HG03159 (cell line): ENCODE measurements around the gene OR1J2.
"Not testable (repeated sequence)": the region's sequence is repeated elsewhere in the genome, so short reads cannot be mapped to it uniquely, and the experiment has no call there.

Source experiments
- ATAC-seq: cut with Tn5 transposase; IDR thresholded peaks from one replicate; pipeline ENCODE4 v1.9.1; 2021; ENCODE audit warnings: mild to moderate bottlenecking, moderate library complexity; ENCODE audit not compliant: unreplicated experiment

Gene OR1J2, protein sequence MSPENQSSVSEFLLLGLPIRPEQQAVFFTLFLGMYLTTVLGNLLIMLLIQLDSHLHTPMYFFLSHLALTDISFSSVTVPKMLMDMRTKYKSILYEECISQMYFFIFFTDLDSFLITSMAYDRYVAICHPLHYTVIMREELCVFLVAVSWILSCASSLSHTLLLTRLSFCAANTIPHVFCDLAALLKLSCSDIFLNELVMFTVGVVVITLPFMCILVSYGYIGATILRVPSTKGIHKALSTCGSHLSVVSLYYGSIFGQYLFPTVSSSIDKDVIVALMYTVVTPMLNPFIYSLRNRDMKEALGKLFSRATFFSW

DNA sequence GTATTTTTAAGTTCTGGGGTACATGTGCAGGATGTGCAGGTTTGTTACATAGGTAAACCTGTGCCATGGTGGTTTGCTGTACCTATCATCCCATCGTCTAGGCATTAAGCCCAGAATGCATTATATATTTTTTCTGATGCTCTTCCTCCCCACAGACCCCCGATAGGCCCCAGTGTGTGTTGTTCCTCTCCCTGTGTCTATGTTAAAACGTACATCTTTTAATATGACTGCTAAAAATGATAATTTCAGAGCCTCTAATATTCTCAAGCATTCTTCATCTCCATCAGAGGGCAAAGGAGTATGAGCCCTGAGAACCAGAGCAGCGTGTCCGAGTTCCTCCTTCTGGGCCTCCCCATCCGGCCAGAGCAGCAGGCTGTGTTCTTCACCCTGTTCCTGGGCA lies at the start of gene OR1J2:
OR1J2 (plus strand) TSS at position 301 of the 400 bp plus-strand sequence; CDS start at position 301, 0 bp downstream.
- no peak for ATAC-seq

DNA sequence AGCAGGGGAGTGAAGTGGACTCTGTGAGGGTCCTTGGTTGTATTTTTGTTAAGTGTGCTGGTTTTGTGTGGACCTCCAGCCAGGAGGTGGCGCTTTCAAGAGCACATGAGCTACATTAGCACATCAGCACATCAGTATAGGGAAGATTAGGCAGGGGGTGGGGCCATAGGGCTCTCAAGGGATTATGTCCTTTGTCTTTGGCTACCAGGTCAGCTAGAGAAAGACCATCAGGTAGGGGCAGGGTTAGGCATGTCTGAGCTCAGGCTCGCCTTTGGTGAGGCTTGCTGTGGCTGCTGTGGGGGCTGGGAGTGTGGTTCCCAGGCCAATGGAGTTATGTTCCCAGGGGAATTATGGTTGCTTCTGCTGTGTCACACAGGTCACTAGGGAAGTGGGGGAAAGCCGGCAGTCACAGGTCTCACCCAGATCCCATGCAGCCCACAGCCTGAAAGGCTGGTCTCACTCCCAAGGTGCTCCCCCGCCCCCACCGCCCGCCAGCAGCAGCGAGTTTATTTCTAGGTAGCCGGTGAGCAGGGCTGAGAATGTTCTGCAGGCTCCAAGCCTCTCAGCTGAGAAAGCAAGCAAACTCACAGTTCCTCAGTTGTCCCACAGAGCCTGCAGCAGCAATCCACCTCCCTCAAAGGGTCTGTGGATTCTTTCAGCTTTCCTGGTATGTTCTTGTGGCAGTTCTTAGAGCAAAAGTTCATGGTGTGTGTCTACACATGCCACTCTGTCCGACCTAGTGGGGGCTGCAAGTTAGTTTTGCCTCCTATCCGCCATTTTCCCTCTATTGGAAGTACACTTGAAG lies 46.6 kb upstream of the OR1J2 start:
- no peak for ATAC-seq

DNA sequence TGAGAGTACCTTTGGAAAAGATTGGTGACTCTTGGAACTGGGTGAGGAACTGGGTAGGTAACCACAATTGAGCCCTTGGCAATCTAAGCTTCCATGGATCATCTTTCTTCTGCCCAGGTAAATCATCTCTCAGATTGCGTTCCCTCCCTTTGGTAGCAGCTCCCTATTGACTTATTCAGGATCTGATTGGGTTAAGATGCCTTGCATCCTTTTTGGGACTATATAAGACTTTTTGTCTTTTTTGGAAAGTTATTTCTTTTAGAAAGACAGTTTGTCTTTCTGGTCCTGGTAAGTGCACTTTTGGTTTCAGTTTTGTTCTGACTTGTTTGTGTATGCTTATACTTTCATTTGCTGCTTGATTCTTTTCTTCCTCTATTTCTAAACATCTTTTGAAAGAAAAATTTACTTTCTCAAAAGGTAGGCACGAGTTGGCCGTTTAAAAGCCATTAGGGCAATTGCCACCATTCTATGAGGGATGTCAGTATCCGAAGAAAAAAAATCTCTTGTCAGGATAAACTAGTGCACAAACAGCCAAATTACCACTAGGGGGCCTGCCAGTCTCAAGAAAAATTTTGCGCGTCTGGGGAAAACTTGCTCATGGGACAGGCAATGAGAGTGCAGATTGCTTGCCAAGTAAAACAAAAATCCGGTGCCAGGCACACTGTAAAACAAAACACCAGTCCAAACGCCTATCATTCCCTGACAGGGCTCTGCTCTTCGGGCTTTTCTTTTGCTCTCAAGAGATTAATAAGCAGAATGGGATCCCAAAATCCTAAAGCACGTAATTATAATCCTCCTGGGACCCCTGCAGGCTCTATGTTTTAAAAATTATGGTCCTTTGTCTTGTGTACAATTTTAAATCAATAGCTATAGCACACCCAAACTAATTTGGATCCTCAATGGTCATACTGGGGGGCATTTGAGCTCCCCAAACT lies 45.7 kb upstream of the OR1J2 start:
- ATAC-seq: peak; percentile 82

DNA sequence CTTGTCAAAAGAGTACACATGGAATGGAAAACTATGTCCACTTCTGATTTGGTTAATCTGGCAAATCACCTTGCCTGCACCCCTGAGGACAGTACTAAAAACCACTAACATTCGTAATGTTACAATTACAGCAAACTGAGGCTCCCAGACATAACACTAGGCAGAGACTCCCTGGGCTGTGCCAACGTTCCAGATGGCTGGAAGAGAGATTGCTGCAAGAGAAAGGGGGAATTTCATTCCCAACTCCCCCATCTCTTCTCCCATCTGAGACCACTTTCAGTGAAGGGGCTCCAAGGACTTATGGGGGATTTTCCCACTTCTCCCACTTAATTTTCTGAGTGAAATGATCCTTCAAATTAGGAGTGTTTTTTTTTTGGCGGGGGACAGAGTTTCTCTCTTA lies 44.1 kb upstream of the OR1J2 start:
- ATAC-seq: no peak

DNA sequence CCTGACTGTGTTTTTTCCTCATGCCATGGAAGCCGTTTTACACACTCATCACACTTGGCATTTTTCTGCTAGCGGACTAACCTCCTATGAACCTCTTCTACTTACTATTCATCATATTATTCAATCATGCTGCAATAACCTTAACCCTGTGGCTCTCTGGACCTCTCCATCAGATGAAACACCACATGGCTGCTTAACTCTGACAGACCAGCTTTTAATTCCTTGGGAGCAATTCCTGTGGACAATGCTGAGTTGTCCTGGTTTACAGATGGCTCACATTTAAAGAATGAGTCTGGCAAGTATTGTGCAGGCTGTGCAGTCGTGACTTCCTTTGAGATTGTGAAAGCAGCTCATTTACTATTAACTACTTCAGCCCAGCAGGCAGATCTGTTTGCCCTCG lies 41.9 kb upstream of the OR1J2 start:
- no peak for ATAC-seq

DNA sequence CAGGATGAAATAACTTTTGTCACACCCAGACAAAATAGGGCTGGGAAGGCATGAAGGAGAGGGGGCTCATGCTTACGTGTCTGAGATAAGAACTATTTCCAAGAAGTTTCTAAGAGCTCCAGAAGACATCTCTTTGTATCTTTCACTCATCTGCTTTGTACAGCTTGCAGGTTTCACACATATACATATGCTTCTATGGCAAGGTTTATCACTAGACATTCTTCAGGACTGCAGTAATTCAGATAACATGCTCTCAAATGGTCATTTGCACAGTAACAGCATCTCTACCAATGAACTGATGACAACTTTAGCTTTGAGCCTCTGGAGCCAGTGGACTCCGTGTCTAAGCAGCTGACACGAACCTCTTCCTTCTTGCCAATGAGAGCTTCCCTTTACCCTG lies 36.0 kb upstream of the OR1J2 start:
- ATAC-seq: no peak

DNA sequence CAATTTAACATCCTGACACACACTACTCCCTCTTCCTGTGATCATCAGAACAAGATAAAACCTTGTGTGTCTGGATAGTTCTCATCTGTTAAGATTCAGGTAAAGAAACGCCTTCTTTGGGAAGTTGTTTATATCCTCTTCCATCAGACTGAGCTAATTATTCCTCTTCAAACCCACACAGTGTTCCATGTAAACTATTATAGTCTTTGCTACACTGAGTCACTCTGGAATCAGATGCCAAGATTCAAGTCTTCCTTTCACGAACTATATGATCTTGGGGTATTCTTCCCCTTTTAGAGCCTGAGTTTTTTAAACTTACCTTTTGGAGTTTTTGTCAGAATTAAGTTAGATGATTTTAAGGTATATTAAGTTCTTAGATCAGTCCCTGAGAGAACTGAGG lies 34.9 kb upstream of the OR1J2 start:
- ATAC-seq: no peak

DNA sequence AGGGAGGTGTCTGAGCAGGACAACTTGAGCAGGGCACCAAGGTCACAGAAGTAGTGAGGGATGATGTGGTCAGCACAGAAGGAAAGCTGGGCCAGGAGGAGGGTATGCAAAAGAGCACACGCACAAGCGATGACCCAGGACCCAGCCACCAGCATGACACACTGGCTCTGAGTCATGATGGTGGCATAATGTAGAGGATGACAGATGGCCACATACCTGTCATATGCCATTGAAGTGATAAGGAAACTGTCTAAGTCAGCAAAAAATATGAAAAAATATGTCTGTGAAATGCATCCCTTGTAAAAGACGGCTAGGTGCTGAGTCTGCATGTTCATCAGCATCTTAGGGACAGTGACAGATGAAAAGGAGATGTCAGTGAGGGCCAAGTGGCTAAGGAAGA lies 33.3 kb upstream of the OR1J2 start:
- no peak for ATAC-seq

DNA sequence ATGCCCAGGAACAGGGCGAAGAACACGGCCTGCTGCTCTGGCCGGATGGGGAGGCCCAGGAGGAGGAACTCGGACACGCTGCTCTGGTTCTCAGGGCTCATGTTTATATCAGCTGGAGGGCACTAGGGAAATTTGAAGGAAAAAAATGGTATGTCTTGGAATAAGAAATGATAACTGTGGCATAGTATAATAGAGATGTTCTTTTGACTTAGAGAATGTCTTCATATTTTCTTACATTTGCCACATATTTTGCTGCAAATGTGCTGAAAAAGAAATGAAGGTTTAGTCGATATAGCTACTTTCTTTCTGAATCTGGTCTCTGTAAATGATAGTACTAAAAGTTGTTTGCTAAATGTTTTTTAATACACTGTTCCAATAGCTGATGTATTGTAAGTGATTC lies 32.8 kb upstream of the OR1J2 start, which contains the start of gene OR1J1:
OR1J1 (minus strand) TSS at position 101 of the 400 bp plus-strand sequence; CDS start at position 101, 0 bp downstream.
- ATAC-seq: no peak

DNA sequence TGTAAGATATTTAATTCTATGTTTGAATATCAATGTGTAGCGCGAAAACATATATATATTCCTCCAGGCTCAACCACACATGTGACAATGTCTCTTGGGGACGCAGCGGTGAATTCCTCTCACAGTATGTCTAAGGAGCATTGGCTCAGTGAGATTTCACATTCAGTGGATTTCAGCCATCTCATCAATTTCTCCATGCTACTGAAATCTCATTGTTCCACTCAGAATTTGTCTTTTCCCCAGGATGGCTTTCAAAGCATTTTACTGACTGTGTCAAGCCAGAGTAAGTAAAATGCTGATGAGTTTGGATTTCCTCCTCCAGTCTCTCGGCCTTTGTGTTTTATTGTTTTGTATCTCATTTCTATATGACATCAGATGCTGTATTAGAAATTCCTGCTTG lies 31.5 kb upstream of the OR1J2 start:
- ATAC-seq: no peak

DNA sequence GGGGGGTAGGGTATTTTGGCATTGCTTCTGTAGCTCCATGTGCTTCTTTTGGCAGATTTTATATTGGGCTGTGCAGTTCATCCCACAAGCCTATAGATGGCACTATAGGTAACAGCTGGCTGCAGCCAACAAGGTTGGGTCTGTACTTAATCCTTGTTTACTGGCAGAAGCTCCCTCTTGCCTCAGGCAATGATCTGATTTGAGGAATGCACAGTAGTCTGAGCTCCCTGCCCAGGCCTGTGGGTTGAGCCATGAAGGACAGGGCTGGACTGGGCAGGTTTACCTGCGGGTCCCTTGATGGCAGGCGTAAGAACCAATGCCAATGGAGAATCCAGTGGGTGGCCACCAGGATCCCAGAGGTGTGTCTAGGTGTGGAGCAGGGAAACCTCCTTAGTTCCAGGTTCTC lies 11.7 kb upstream of the OR1J2 start:
- peak; percentile 79 for ATAC-seq

DNA sequence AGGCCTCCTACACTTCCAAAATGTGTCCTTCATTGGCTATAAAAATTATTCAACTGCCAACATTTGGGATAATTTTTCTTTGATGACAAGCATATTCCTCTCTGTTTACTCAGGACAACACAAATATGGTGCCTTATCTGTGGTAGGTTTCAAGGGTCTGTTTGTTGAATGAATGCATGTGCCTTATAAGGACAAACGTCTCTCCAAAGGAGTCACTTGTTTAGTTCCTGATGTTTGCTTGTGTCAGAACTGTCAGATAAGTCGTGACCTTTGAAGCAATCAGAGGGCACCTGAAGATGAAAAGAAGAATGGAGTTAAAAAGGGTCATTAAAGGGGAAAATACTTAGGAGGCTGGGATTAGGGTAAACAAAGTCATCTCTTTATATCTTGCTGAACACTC lies 3.6 kb upstream of the OR1J2 start:
- ATAC-seq: no peak

DNA sequence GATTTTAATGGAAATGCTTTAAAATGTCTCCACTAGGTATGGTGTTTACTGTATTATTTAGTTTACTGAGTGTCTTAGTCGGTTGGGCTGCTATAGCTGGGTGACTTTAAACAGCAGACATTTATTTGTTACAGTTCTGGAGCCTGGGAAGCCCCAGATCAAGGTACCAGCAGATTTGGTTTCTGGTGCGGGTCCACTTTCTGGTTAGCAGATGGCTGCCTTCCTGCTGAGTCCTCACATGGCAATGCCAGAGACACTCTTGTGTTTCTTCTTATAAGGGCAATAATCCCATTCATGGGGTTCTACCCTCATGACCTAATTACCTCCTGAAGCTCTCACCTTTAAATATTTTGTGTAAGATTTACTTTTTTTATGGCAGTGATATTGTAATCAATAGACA lies 7.6 kb downstream of the OR1J2 start:
- ATAC-seq: no peak

DNA sequence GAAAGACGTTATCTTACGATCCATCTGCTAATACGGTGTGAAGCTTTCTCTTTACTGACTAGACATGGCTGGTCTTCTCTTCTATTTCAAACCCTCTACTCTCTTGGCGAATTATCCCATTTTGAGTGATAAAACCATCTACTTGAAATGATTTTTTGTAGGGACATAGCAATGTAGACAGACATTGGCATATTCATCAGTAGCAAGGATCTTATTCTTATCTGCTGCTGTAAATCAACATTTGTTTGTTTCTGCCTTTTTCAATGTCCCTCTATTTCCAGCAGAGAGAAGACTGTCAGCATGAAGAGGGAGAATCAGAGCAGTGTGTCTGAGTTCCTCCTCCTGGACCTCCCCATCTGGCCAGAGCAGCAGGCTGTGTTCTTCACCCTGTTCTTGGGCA lies 8.2 kb downstream of the OR1J2 start, which contains the start of gene OR1J4:
OR1J4 (plus strand) TSS at position 301 of the 400 bp plus-strand sequence; CDS start at position 301, 0 bp downstream.
- ATAC-seq: no peak

DNA sequence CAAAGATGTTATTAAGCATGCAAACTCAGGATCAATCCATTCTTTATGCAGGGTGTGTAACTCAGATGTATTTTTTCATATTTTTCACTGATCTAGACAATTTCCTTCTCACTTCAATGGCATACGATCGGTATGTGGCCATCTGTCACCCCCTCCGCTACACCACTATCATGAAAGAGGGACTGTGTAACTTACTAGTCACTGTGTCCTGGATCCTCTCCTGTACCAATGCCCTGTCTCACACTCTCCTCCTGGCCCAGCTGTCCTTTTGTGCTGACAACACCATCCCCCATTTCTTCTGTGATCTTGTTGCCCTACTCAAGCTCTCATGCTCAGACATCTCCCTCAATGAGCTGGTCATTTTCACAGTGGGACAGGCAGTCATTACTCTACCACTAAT lies 8.8 kb downstream of the OR1J2 start:
- no peak for ATAC-seq

DNA sequence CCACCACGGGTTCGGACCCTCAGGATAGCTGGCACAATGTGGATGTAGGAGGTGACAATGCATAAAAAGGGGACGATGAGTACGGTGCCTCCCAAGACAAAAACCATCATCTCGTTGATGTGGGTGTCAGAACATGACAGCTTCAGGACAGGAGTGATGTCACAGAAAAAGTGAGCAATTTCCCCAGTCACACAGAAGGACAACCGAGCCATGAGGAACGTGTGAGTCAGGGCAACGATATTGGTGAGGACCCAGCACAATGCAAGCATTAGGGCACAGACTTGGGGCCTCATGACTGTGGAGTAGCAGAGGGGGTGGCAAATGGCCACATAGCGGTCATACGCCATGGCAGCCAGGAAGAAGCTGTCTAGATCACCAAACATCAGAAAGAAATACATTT lies 16.0 kb downstream of the OR1J2 start:
- ATAC-seq: no peak

DNA sequence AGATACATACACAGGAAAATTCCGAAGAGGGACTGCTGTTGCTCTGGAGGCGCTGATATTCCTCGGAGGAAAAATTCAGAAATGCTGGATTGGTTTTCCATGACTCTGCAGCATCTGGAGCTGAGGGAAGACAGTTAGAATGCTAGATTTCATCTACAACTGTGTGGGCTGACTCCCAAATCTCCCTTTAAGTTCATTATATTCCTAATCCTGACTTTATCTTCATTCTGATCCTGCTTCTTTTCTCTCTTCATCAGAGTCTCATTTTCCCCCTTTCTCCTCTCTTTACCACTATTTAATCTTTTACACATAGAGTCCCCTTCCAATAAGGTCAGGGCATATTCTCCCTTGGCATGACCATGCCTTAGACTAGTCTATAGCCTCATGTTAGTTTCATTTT lies 16.6 kb downstream of the OR1J2 start, which contains the start of gene OR1N1:
OR1N1 (minus strand) TSS at position 101 of the 400 bp plus-strand sequence; CDS start at position 101, 0 bp downstream.
- ATAC-seq: no peak

DNA sequence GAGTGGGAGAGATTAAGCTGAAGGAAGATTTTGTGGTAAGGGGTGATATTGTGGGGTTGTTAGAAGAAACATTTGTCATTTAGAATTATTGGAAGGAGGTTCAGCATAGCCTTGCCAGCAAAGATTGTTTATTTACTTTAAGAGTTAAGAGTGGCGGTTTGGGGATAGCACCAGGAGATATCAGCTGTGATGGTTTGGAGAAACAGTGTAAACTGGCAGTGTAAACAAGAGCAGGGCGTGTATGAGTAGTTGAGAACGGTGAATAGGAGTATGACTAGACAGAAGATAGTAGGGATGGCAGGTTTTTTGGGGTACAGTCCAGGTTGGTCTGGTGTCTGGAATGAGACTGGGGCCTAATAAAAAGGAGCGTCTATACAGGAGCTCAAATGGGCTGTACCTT lies 20.6 kb downstream of the OR1J2 start:
- ATAC-seq: not testable (repeated sequence)

DNA sequence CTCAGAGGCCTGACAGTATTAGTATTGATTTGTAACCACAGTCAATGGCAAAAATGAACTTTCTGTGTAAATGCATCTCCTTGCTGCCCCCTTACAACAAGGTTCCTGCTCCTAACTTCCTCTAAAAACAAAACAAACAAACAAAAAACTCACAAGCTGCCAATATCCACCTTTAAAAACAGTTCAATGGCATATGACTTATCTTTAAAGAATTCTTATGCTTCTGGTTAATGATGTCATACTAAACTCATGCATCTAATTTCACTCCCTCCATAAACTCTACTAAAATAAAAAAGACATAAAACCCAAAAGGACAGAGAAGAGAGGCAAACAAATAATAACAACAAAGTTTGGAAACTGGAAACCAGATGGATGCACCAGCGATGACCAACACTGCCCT lies 25.5 kb downstream of the OR1J2 start:
- ATAC-seq: no peak

DNA sequence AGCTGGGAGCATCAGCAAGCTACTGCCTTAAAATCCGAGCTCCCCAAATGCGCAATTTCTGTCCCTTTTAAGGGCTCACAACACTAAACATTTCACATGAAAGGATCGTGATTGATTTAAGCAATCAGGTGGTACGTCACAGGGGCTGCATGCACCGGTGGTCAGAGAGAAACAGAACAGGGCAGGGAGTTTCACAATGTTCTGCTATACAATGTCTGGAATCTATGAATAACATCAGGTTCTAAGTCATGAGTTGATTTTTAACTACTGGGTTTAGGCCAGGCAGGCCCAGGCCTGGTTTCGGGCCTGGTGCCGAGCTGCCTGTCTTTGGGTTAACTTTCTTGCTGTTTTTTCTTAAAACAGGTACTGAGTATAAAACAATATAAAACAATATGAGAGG lies 26.5 kb downstream of the OR1J2 start:
- ATAC-seq: not testable (repeated sequence)

DNA sequence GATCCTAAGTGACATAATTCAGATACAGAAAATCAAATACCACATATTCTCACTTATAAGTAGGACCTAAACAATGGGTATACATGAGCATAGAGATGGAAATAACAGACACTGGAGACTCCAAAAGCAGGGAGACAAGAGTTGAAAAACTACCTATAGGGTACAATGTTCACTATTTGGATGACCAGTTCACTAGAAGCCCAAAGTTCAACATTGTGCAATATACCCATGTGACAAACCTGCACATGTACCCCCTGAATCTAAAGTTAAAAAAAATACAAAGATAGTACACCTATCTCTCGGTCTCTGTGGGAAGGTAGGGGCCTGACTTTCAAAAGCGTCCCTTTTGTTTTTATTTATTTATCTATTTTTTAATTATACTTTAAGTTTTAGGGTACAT lies 28.2 kb downstream of the OR1J2 start:
- ATAC-seq: no peak
